GM19452 (cell line): ENCODE measurements around the gene ICE2.

ENCODE experiments used
- ATAC-seq: cut with Tn5 transposase; IDR thresholded peaks from one replicate; pipeline ENCODE4 v1.9.1; 2021; ENCODE audit not compliant: unreplicated experiment

Gene ICE2, protein sequence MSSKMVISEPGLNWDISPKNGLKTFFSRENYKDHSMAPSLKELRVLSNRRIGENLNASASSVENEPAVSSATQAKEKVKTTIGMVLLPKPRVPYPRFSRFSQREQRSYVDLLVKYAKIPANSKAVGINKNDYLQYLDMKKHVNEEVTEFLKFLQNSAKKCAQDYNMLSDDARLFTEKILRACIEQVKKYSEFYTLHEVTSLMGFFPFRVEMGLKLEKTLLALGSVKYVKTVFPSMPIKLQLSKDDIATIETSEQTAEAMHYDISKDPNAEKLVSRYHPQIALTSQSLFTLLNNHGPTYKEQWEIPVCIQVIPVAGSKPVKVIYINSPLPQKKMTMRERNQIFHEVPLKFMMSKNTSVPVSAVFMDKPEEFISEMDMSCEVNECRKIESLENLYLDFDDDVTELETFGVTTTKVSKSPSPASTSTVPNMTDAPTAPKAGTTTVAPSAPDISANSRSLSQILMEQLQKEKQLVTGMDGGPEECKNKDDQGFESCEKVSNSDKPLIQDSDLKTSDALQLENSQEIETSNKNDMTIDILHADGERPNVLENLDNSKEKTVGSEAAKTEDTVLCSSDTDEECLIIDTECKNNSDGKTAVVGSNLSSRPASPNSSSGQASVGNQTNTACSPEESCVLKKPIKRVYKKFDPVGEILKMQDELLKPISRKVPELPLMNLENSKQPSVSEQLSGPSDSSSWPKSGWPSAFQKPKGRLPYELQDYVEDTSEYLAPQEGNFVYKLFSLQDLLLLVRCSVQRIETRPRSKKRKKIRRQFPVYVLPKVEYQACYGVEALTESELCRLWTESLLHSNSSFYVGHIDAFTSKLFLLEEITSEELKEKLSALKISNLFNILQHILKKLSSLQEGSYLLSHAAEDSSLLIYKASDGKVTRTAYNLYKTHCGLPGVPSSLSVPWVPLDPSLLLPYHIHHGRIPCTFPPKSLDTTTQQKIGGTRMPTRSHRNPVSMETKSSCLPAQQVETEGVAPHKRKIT

DNA sequence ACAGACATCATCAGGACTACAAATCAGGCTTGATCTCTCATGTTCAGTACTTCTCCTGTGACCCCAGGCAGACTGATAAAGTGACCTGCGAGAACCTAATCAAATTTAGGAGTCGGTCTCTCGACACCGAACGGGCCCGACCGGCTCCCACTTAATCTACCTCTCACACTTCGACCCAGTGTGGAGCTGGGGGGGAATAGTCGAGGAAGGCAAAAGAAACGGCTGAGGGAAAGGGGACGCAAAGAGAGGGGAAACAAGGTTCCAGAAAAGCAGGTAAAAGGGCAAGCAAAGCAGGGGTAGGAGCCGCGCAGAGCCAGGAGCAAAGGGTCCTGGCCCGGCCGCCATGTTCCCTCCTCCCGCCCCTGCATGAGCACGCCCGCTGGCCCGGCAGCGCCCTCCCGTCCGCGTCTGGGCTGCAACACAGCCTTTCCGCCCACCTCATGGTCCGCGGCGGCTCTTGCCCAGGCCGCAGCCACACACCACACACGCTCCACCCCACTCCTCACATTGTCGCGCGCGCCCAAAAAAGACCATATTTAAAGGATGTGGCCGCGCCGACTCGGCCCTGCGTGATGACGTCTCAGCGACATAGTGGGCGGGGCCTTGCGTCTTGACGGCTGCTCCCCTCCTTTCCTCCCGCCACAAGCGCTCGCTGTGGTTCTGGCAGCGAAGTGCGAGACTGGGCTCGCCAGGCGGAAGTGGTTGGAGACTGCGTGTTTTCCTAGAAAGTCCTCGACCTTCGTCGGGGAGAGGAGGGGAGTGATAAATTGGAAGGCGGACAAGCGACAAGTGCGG lies at the start of gene ICE2:
Gene ICE2, minus strand, starts transcription at position 577 of the 795 bp plus-strand sequence. CDS start 1,165 bp downstream, outside the sequence.
- peak; percentile 87 for ATAC-seq

DNA sequence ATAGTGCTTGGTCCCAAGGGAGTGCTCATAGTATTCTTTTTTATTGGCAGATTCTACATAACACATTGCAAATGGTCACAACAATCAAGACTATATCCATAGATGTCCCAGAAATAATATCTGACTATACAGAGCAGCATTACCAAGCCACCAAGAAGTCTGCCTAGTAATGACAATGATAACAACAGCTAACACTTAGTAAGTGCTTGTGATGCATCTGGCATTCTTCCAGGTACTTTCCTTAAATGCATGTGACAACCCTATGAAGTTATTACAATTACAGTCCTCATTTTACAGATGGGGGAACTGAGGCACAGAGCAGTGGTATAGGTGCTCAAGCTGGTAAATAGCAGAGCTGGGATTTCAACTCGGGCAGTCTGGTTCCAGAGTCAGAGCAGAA lies 49.6 kb upstream of the ICE2 start:
- no peak for ATAC-seq

DNA sequence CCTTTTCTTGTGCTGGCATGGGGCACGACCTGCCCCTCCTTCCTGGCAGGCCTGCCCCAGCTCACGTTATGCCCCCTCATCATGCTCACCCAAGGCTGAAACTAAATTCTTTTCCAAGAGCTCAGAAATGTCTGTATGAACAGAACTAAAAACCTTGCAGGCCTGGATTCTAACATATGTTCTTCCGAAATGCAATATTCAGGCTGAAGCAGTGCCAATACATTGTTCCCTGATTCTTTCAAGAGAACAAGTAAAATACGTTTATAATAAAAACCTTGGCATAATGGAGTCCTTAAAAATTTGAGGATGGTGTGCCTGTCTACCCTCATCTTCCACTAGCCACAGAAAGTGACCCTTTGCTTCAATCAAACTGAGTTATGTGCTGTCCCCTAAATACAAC lies 48.5 kb upstream of the ICE2 start:
- no peak for ATAC-seq

DNA sequence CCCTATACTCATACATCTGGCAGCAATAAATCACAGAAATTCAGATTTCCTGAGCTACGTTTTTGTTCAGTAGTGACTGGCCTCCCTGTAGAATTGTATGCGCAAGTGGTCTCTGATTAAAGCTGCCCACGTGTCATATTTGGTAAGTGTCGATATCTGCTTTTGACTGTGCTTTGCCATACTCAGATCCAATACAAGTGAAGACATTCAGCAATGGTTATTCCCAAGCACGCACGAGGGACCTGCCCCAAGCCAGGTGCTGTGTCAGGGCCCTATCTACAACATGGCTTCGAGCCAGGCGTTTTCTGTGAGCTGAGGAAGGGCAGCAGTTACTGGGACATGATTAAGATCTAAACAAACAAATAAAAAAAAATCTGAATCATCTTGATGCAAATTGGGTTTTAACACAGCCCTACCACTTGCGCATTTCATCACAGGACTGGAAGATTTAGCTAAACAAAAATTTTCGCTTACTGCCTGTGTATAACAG lies 47.2 kb upstream of the ICE2 start:
- ATAC-seq: no peak

DNA sequence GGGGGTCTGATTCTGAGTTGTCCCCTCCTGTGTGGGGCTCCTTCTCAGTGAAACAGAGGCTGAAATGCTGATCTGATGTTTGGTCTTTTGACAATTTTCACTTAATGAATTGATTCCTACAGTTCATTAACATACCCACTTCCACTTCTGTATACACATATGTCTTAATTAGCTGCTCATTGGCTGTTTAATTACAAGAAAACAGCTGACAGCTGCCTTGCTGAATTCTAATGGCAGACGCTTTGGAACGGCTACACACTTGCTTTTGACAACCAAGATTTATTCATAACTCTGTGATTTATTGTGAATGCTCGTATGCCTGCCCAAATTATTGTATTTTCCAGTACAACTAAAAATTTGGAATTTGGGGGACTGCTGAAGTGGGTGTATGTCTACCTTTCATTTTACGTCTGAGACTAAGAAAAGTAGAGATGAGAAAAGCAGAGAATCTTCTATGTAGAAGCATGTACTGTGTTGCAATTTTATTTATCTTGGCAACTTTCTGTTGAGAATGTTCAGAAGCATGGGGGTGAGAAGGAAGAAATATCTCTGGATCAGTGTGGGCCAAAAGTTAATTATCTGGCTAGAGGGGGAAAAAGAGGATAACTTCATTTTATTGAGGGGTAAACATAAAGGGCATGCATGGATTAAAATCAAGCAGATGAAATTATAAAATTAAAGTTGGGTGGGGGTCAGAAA lies 46.5 kb upstream of the ICE2 start:
- ATAC-seq: no peak

DNA sequence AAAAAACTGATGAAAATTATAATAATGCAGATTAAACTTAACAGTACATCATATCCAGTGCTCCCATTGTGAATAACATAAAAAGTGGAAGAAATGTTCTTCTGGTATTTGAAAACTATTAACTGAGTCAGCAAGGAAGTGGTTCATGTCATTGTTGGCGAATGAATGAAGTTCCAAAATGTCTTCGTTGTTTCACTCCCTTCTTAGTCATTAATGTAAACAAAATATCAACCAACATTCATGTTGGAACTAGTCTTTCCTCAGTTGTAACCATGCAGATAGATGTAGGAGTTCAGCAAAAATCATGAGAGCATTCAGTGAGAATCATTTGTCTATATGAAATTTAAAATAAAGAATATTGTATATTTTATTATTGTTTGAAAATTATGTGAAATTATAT lies 44.1 kb upstream of the ICE2 start:
- ATAC-seq: no peak

DNA sequence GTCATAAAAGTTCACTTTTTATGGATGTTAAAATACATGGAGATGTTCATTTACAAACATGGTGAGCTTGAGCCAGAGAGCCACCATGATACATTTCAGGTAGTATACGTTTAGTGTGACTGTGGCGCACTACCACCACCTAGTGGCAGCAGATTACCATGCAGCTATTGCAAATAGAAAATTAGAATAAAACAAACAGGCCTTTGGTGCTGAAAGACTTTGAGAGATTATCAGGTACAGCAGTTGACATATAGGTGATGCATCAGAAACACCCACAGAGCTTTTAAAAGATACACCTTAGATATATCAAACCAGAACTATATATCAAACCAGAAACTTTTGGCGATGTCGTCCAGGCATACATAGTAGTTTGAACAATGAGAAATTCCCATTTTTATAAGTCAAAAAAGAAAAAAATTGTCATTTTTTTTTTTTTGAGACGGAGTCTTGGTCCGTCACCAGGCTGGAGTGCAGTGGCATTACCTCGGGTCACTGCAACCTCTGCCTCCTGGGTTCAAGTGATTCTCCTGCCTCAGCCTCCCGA lies 42.0 kb upstream of the ICE2 start:
- ATAC-seq: peak; percentile 62

DNA sequence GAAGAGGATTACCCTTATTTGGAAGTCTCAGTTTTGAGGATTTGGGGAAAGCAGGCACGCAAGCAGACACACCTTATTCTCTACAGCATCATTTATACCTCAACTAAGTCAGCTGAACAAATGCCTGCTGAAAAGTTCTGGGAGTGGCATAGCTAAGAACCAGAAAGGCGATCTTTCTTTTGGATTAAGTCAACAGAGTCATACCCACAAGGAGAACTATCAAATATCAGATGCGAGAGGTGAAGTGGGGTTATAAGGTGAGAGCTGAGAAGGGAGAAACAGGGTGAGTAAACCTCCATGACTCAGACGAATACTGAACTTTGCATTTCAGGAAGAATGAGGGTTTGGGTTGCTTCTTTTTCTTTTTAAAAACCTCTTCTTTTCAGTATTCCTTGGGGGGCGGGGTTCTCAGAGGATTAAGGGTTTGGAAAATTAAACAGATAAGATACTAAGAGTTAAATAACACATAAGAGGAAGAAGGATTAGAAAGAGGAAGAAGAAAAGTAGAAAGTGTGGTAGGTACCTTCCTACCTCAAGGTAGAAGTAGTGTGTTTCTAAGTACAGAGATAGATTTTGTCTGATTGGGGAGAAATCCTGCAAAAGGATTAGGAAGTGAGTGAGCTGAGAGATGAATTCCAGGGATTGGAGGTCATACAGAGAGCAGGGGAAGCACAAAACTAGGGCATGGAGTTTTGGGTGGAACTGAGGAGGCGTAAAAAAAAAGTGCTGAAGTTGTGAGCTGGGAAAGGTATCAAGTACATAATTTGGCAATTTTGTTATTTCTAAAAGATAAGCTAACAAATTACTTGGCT lies 41.3 kb upstream of the ICE2 start:
- ATAC-seq: peak; percentile 71

DNA sequence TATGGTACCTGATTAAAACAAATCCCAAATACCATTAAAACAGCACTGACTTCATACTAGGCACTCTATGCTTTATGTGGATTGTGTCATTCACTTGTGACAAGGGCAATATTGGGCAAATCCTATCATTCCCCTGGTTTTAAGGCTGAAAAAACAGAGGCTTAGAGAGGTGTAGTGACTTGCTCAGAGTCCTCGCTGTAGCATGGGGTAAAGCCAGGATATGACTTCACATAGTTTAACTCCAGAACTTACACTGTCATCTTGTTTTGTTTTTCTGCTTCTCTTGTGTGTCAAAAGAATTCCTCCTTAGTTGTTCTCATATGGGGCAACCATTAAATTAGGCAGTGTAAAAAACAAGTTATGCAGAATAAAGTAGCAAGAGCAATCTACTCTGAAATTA lies 40.3 kb upstream of the ICE2 start:
- ATAC-seq: no peak

DNA sequence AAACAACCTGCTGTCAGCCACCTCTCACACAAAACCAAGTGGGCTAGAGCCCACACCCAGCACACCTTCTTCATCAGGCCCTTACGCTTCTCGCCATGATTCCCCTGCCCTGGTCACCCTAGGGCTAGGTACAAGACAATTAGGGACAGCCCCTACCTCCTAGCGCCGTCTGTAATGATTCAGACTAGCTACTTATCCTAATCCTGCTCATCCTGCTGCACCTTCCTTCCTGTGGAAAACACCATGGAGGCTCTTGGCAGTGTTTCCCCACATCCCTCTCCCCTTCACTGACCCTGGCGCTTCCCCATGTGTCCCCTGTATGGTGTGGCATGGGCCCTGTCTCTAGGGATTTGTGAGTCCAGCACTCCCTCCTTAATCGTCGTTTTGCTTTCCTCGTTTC lies 39.6 kb upstream of the ICE2 start:
- no peak for ATAC-seq

DNA sequence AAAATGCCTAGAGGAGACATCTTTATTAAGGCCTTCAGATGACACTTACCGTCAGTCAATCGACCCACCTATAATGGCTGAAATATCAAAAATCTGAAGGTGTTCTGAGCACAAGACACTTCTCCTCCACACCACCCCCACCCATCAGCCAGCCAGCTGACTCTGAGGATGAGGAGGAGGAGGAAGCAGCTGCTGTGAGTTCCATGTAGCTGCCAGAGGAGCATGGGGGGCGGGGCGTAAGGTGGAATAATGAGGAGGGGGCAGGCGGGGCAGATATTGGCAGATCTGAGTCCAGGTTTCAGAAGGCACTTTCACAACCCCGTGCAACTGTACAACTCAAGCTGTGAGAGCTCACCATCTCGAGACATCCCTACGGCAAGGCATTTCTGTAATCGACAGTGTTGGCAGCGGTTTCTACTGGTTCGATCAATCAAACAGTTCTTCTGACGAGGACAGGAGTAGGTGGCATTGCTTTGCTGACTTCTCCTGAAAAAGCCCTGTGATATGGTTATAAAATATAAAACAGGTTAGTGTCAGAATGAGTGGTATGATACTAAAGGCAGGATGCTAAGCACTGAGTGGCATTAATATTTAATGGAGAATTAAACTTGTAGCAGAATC lies 35.4 kb upstream of the ICE2 start:
- no peak for ATAC-seq

DNA sequence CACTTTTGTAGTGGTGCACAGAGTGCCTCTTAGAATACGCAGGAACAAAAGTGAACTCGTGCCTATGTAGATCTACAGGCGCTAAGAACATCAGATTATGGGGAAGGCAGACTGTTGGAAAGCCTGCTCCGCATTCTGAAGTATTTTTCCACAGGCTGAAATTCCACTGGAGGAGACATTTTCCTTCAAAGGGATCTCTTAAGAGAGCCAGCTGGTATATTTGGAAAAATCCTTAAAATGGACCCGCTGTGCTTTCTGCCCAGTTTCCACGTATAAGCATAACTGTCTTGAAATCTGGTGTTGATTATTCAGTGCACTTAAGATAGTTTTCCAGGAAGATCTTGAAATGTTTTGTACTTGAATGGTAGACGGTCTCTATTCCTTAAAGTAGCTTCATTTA lies 34.7 kb upstream of the ICE2 start:
- no peak for ATAC-seq

DNA sequence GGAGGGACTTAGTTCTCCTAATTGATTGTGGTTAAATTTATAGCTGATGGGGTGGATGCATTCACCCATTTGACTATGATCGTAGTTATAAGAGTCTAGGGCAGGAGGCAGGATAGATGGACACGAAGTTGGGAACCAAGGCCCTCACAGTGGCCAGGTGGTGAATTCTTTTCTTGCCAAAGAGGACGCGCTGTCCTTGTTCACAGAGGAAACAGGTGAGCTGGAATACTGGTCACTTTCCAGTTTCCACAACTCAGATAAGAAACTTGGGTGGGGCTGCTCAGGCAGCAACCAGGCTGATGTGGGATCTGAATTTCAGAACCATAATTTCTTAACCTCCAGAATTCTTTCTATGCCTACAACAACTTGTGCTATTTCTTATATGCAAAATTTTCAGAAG lies 34.0 kb upstream of the ICE2 start:
- ATAC-seq: no peak

DNA sequence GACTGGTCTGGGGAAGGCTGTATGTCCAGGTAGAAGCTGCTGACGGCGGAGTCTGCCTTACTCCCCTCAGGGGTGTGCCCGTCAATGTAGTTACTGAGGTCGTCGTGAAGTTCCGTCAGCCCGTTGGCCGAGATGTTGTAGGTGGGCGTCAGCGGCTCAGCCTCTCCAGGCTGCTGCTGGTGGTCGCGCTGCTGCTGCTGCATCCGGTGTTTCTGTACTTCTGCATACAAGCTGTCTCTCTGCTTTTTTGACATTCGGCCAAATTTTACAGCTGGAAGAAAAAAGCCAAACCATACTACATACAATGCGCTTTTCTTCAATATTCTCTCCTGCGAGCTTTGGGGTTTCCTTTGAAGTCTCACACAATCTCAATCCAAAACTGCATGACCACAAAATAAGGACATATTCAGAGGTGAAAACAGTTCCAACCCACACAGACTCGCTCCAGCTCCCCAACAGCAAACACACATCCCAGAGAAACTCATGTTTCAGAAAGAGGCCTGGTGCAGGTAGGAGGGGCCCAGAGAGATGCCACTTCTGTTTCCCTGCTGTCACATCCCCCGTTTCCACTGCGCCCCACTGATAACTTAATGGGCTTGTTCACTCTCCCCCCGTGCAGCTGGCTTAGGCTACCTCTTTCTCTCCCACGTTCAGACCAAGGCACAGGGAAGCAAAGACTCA lies 32.5 kb upstream of the ICE2 start:
- ATAC-seq: no peak

DNA sequence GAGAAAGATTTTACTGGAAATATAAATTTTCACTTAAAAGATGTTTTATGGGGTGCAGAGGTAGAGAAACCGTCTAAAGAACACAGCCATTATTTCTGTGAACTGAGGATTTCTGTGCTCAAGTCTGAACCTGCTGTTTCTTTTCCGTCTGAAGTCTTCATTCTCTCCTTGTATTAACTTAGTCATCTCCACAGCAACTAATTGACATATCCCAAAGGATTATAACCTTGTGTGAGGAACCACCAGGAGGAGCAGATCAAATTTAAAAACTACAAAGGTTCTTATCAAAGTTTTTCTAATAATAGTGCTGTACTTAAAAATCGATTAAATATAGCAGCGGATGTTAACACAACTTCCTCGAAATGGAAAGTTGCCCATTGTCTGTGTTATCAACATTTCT lies 31.1 kb upstream of the ICE2 start:
- no peak for ATAC-seq

DNA sequence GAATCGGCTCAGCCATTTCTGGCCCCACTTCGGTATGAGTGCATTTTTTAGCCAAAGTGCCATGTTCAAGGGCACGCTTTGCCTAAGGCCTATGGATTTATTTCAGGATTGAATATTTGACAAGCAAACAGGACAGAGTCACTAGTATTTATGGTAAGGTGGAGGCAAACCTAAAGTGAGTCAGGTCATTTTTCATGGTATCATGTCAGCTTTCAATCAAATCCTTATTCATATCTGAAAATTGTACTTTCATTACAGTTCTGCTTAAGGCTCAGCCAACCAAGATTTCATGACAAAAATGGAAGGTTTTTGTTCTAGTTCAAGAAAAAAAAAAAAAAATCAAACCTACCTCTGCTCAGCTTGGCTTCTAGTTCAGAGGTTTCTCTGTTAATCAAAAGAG lies 30.5 kb upstream of the ICE2 start:
- no peak for ATAC-seq

DNA sequence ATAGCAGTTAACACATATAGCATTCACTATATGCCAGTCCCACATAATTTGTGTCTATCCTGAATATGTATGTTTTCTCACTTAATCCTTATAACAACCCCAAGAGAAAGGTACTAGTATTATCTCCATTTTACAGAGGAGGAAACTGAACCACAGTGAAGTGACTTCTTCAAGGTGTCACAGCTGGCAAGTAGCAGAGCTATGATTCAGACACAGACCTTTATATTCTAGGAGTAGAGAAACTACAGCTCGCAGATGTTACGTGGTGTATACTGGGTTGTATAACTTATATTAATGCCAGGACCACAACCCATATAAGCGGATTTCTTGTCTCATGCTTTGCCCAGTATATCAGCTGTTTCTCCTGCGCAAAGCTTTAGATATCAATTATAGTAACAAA lies 29.5 kb upstream of the ICE2 start:
- ATAC-seq: no peak
